K562 (cell line): ENCODE results near the gene DOCK4. TPM values are rescaled to one million over a fixed set of nuclear protein-coding genes. Genes with fewer than 3 reads are reported as not detected.

ENCODE experiments used
- BRF1 ChIP-seq: IDR thresholded peaks from 3 replicates; pipeline ENCODE4 v1.6.1; 2011; ENCODE audit warnings: borderline replicate concordance, mild to moderate bottlenecking; ENCODE audit not compliant: insufficient read length; ENCODE audit errors: extremely low read depth
- DPF2 ChIP-seq: fragments of 450-650 bp; IDR thresholded peaks from 2 replicates; pipeline ENCODE4 v1.6.1; 2016
- ESRRB ChIP-seq: fragments of 250-450 bp; sonication (Bioruptor Pico); IDR thresholded peaks from 2 replicates; pipeline ENCODE4 v1.5.0; 2020; ENCODE audit warnings: mild to moderate bottlenecking, moderate library complexity, borderline replicate concordance
- FOXA3 ChIP-seq, 2 experiments: fragments of 450-650 bp in 1 of 2; sonication (generic) in 1 of 2; formaldehyde crosslinking; IDR thresholded peaks in 1 of 2; conservative IDR thresholded peaks in 1 of 2; 2 replicates each; pipeline versions ENCODE4 v1.4.0 to v1.8.0; 2020 to 2022; ENCODE audit warnings: mild to moderate bottlenecking in 2 of 2, missing genetic modification reagents in 1 of 2
- GABPB2 ChIP-seq: fragments of 250-450 bp; sonication (Bioruptor Pico); conservative IDR thresholded peaks from 2 replicates; pipeline ENCODE4 v1.5.1; 2021; ENCODE audit warnings: mild to moderate bottlenecking
- HEY1 ChIP-seq: fragments of 250-450 bp; sonication (Bioruptor Pico); IDR thresholded peaks from 2 replicates; pipeline ENCODE4 v1.5.0; 2020; ENCODE audit warnings: mild to moderate bottlenecking, moderate library complexity, borderline replicate concordance
- ILF3 ChIP-seq: fragments of 450-650 bp; IDR thresholded peaks from 2 replicates; pipeline ENCODE4 v1.6.1; 2018; ENCODE audit warnings: antibody characterized with exemption, mild to moderate bottlenecking, moderate library complexity, borderline replicate concordance
- MCM7 ChIP-seq, 2 experiments: fragments of 450-650 bp; IDR thresholded peaks; 2 replicates each; pipeline ENCODE4 v1.6.1; 2016 to 2018
- PURB ChIP-seq: sonication (generic); formaldehyde crosslinking; IDR thresholded peaks from 2 replicates; pipeline ENCODE4 v1.9.0; 2021; ENCODE audit warnings: low read depth, mild to moderate bottlenecking, missing genetic modification reagents
- TARDBP ChIP-seq: fragments of 450-650 bp; IDR thresholded peaks from 2 replicates; pipeline ENCODE4 v1.6.1; 2016
- TRIM28 ChIP-seq: fragments of 450-650 bp; IDR thresholded peaks from 2 replicates; pipeline ENCODE4 v1.6.1; 2017
- ZNF274 ChIP-seq: IDR thresholded peaks from 2 replicates; pipeline ENCODE4 v1.6.1; 2011; ENCODE audit warnings: low read depth, mild to moderate bottlenecking, low read length, moderate library complexity, borderline replicate concordance
- polyA plus RNA-seq, 8 experiments: library from polyadenylated mRNA; depleted of rRNA in 4 of 8; stranded (reverse) in 5 of 8; unstranded in 3 of 8; fragments of >200 nt; fragmentation: Nextera tagmentation in 2 of 8; fragmentation: Illumina TruSeq in 1 of 8; extraction: Ambion mirVana in 2 of 8; extraction: Trizol in 1 of 8; gene quantifications; 2 replicates each; pipeline versions ENCODE4 v1.2.1 to v1.2.3, GENCODE V29; 2011 to 2014; ENCODE audit warnings: inconsistent platforms in 1 of 8, missing spikeins in 1 of 8
- total RNA-seq, 7 experiments: library from RNA; depleted of rRNA in 6 of 7; stranded (reverse); fragments of >200 nt in 6 of 7; fragmentation: Illumina TruSeq in 2 of 7; extraction: Trizol in 2 of 7; gene quantifications; 2 replicates each; pipeline versions ENCODE4 v1.2.1 to v1.2.3, GENCODE V29; 2011 to 2021; ENCODE audit warnings: low replicate concordance in 1 of 7
- TF ChIP-seq, protein P1 (sequence below): sonication (generic); formaldehyde crosslinking; IDR thresholded peaks from 2 replicates; pipeline ENCODE4 v1.8.1; 2023; ENCODE audit warnings: missing genetic modification reagents, mild to moderate bottlenecking, borderline replicate concordance
- TF ChIP-seq, protein P2 (sequence below): fragments of 450-650 bp; formaldehyde crosslinking; IDR thresholded peaks from 2 replicates; pipeline ENCODE4 v1.4.0; 2020; ENCODE audit warnings: mild to moderate bottlenecking, moderate library complexity
- TF ChIP-seq, protein P3 (sequence below): IDR thresholded peaks from 2 replicates; pipeline ENCODE4 v1.6.1; 2012; ENCODE audit warnings: low read depth, low read length, improper control_type of control experiment, borderline replicate concordance
- TF ChIP-seq, protein P4 (sequence below): sonication (generic); formaldehyde crosslinking; IDR thresholded peaks from 2 replicates; pipeline ENCODE4 v1.8.1; 2023; ENCODE audit warnings: mild to moderate bottlenecking, missing genetic modification reagents
- TF ChIP-seq, protein P5 (sequence below): fragments of 250-450 bp; sonication (Bioruptor Pico); IDR thresholded peaks from 2 replicates; pipeline ENCODE4 v1.5.0; 2020; ENCODE audit warnings: mild to moderate bottlenecking

The DOCK4 gene
- total and polyA plus RNA-seq, 9 of the 15 experiments (the other 6 are each of a cell fraction or from before 2014, with no cell fraction given): 0.42 to 5.7 (median 2.3) TPM

DNA sequence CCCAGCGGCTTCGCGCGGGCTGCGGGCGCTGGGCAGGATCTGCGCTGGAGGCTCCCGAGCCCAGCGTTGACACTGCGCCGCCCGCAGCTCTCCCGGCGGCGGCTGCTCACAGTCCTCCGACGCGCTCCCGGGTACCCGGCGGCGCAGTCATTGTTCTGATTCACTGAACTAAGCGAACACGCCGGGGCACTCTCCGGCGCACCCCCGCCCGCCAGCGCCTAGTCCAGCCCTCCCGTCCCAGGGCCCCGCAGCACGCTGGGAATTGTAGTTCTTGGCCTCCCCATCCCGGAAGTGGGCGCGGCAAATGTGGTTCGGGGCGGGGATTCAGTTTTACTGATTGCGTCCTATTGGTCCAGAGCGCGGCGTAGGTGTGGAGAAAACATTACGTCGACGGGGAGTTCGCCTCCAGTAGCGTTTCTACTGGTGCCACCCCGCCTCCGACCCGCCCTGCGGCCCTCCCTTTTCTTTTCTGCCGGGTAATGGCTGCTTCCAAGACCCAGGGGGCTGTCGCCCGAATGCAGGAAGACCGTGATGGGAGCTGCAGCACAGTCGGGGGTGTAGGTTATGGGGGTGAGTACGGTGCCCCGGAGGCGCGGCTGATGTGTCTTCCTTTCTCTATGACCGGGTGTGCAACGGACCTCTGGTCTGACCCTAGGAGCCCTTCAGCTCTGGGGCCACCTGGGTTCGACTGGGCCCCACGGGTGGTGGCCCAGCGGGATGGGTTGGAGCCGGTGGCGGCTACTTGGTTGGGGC lies at the start of gene DOCK4, which contains the start of gene ZNF277 (continued):
- TF ChIP-seq, protein P1, sequence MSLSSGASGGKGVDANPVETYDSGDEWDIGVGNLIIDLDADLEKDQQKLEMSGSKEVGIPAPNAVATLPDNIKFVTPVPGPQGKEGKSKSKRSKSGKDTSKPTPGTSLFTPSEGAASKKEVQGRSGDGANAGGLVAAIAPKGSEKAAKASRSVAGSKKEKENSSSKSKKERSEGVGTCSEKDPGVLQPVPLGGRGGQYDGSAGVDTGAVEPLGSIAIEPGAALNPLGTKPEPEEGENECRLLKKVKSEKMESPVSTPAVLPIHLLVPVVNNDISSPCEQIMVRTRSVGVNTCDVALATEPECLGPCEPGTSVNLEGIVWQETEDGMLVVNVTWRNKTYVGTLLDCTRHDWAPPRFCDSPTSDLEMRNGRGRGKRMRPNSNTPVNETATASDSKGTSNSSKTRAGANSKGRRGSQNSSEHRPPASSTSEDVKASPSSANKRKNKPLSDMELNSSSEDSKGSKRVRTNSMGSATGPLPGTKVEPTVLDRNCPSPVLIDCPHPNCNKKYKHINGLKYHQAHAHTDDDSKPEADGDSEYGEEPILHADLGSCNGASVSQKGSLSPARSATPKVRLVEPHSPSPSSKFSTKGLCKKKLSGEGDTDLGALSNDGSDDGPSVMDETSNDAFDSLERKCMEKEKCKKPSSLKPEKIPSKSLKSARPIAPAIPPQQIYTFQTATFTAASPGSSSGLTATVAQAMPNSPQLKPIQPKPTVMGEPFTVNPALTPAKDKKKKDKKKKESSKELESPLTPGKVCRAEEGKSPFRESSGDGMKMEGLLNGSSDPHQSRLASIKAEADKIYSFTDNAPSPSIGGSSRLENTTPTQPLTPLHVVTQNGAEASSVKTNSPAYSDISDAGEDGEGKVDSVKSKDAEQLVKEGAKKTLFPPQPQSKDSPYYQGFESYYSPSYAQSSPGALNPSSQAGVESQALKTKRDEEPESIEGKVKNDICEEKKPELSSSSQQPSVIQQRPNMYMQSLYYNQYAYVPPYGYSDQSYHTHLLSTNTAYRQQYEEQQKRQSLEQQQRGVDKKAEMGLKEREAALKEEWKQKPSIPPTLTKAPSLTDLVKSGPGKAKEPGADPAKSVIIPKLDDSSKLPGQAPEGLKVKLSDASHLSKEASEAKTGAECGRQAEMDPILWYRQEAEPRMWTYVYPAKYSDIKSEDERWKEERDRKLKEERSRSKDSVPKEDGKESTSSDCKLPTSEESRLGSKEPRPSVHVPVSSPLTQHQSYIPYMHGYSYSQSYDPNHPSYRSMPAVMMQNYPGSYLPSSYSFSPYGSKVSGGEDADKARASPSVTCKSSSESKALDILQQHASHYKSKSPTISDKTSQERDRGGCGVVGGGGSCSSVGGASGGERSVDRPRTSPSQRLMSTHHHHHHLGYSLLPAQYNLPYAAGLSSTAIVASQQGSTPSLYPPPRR: no peak
- no peak for TF ChIP-seq FOXA3 (CRISPR knock-in tag; conservative IDR thresholded peaks at IDR 0.05 in 1 of 2, IDR thresholded peaks at IDR 0.05 in 1 of 2)
- TF ChIP-seq, protein P2, sequence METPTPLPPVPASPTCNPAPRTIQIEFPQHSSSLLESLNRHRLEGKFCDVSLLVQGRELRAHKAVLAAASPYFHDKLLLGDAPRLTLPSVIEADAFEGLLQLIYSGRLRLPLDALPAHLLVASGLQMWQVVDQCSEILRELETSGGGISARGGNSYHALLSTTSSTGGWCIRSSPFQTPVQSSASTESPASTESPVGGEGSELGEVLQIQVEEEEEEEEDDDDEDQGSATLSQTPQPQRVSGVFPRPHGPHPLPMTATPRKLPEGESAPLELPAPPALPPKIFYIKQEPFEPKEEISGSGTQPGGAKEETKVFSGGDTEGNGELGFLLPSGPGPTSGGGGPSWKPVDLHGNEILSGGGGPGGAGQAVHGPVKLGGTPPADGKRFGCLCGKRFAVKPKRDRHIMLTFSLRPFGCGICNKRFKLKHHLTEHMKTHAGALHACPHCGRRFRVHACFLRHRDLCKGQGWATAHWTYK (CRISPR knock-in tag): 0 out of 2 replicates have a peak, but pooled peaks have one; percentile 36
- no peak for TF ChIP-seq HEY1 (CRISPR knock-in tag)
- no peak for TF ChIP-seq TRIM28
- TF ChIP-seq DPF2: no peak
- TF ChIP-seq, protein P3, sequence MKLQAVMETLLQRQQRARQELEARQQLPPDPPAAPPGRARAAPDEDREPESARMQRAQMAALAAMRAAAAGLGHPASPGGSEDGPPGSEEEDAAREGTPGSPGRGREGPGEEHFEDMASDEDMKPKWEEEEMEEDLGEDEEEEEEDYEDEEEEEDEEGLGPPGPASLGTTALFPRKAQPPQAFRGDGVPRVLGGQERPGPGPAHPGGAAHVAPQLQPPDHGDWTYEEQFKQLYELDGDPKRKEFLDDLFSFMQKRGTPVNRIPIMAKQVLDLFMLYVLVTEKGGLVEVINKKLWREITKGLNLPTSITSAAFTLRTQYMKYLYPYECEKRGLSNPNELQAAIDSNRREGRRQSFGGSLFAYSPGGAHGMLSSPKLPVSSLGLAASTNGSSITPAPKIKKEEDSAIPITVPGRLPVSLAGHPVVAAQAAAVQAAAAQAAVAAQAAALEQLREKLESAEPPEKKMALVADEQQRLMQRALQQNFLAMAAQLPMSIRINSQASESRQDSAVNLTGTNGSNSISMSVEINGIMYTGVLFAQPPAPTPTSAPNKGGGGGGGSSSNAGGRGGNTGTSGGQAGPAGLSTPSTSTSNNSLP: no peak
- no peak for TF ChIP-seq MCM7 (IDR thresholded peaks at IDR 0.05)
- TF ChIP-seq BRF1: no peak
- TF ChIP-seq, protein P4, sequence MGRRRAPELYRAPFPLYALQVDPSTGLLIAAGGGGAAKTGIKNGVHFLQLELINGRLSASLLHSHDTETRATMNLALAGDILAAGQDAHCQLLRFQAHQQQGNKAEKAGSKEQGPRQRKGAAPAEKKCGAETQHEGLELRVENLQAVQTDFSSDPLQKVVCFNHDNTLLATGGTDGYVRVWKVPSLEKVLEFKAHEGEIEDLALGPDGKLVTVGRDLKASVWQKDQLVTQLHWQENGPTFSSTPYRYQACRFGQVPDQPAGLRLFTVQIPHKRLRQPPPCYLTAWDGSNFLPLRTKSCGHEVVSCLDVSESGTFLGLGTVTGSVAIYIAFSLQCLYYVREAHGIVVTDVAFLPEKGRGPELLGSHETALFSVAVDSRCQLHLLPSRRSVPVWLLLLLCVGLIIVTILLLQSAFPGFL (CRISPR knock-in tag): no peak
- no peak for TF ChIP-seq ILF3
- no peak for TF ChIP-seq ESRRB
- no peak for TF ChIP-seq TARDBP
- no peak for TF ChIP-seq GABPB2
- TF ChIP-seq PURB (CRISPR knock-in tag): no peak
- TF ChIP-seq, protein P5, sequence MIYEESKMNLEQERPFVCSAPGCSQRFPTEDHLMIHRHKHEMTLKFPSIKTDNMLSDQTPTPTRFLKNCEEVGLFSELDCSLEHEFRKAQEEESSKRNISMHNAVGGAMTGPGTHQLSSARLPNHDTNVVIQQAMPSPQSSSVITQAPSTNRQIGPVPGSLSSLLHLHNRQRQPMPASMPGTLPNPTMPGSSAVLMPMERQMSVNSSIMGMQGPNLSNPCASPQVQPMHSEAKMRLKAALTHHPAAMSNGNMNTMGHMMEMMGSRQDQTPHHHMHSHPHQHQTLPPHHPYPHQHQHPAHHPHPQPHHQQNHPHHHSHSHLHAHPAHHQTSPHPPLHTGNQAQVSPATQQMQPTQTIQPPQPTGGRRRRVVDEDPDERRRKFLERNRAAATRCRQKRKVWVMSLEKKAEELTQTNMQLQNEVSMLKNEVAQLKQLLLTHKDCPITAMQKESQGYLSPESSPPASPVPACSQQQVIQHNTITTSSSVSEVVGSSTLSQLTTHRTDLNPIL: no peak
- no peak for TF ChIP-seq ZNF274
